ENCODE measurements around the gene BLTP1. TPM values are rescaled to one million over a fixed set of nuclear protein-coding genes. Genes with fewer than 3 reads are reported as not detected.

The BLTP1 gene
- total and polyA plus RNA-seq, 7 donors = 9.9 to 47.9 (median 22.2) TPM

- DNase-seq = no peak
These were observed 20.1 kb downstream of the BLTP1 start for GRCh38 chr4:122172266-122172665.

GRCh38 chr4:122178961-122179360 lies 26.8 kb downstream of the BLTP1 start:
- no peaks in the 10 kb centered on the region for H3K9me3 ChIP-seq
- no peak overlapping the region for H3K4me3 ChIP-seq
- 97 to 100% (median 100%) methylated on average over 1 of the region's 1 CpG for WGBS, 3 donors
- no peak overlapping the region for H3K27ac ChIP-seq
- TF ChIP-seq, protein P1, sequence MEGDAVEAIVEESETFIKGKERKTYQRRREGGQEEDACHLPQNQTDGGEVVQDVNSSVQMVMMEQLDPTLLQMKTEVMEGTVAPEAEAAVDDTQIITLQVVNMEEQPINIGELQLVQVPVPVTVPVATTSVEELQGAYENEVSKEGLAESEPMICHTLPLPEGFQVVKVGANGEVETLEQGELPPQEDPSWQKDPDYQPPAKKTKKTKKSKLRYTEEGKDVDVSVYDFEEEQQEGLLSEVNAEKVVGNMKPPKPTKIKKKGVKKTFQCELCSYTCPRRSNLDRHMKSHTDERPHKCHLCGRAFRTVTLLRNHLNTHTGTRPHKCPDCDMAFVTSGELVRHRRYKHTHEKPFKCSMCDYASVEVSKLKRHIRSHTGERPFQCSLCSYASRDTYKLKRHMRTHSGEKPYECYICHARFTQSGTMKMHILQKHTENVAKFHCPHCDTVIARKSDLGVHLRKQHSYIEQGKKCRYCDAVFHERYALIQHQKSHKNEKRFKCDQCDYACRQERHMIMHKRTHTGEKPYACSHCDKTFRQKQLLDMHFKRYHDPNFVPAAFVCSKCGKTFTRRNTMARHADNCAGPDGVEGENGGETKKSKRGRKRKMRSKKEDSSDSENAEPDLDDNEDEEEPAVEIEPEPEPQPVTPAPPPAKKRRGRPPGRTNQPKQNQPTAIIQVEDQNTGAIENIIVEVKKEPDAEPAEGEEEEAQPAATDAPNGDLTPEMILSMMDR (IDR thresholded peaks at IDR 0.05) = no peak
- ATAC-seq (no peak), DNase-seq (no peak)
- H3K27me3 ChIP-seq (ENCODE audit: insufficient read depth in 3 of 3, low read length in 2 of 3) = no peaks in the 10 kb centered on the region
- H3K36me3 ChIP-seq (ENCODE audit: insufficient read depth in 1 of 2, low read depth in 1 of 2) = peaks cover 5 to 91% of the 10 kb centered on the region in 2 donors
- H3K4me1 ChIP-seq = no peaks in the 10 kb centered on the region
- intact Hi-C loops (cut with DNase I) = no loop called here

More at GRCh38 chr4:122172266-122172665, 20.1 kb downstream of the BLTP1 start:
- Histone ChIP-seq H3K27ac (no peak overlapping the region), H3K4me1 (peaks cover 7% of the 10 kb centered on the region), H3K36me3 (ENCODE audit: insufficient read depth in 1 of 2, low read depth in 1 of 2) (peaks cover 0 to 33% of the 10 kb centered on the region in 2 donors), H3K27me3 (ENCODE audit: insufficient read depth in 3 of 3, low read length in 2 of 3) (no peaks in the 10 kb centered on the region), H3K9me3 (no peaks in the 10 kb centered on the region), H3K4me3 (no peak overlapping the region)
- TF ChIP-seq, protein P1 (IDR thresholded peaks at IDR 0.05) = no peak
- WGBS, 3 donors = 83 to 98% (median 96%) methylated on average over 1 of the region's 1 CpG
- ATAC-seq = no peak
- intact Hi-C loops (cut with DNase I) = no loop called here

- DNase-seq = no peak
- no peak for ATAC-seq
- Histone ChIP-seq H3K36me3 (ENCODE audit: insufficient read depth in 1 of 2, low read depth in 1 of 2) (peaks cover 0 to 63% of the 10 kb centered on the region in 2 donors), H3K27me3 (ENCODE audit: insufficient read depth in 3 of 3, low read length in 2 of 3) (no peaks in the 10 kb centered on the region), H3K4me1 (no peaks in the 10 kb centered on the region), H3K4me3 (no peak overlapping the region), H3K27ac (no peak overlapping the region), H3K9me3 (no peaks in the 10 kb centered on the region)
- TF ChIP-seq, protein P1 (IDR thresholded peaks at IDR 0.05) = no peak
- intact Hi-C loops (cut with DNase I) = no loop called here
- 95 to 100% (median 97%) methylated on average over 1 of the region's 1 CpG for WGBS, 3 donors
These were observed 43.6 kb downstream of the BLTP1 start for GRCh38 chr4:122195718-122196117.

Other genes starting within 250 kb of the BLTP1 start
- under 1 TPM in 3 of 4 donors, not detected in 1; 0.07 to 0.15 (median 0.11) TPM for gene TRPC3, start 200.3 kb upstream of the BLTP1 start, total RNA-seq
- gene TRPC3, start 200.3 kb upstream of the BLTP1 start, polyA plus RNA-seq = under 1 TPM; 0.04 to 0.08 (median 0.04) TPM
- not detected for gene ADAD1, start 226.7 kb downstream of the BLTP1 start, total RNA-seq
- gene ADAD1, start 226.7 kb downstream of the BLTP1 start, polyA plus RNA-seq = not detected